Measurements from ENCODE around the gene CGRRF1. TPM values are rescaled to one million over a fixed set of nuclear protein-coding genes. Genes with fewer than 3 reads are reported as not detected.

Gene CGRRF1
- total and polyA plus RNA-seq, 9 of the 15 experiments (the other 6 are each of a cell fraction or from before 2014, with no cell fraction given), result 2.8 to 15.8 (median 4.6) TPM

DNA sequence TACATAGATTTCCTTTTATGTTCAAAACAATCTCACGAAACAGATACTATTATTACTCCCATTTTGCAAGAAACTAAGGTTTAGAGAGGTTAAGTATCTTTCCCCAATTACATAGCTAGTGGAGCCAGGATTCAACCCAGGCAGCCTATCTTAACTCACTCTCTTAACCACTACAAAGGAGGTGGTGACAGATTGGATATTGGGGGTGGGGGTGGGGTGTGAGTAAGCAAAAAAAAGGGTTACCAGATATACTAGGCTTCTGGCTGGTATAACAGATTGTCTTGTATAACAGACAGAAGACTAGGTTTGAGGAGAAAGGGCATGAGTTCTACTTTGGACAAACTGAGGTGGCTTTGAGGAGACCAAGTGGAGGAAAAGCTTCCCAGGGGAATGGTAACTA lies 23.0 kb upstream of the CGRRF1 start (continued):
- TF ChIP-seq ZNF146 (CRISPR knock-in tag; IDR thresholded peaks at IDR 0.05; ENCODE audit: unreplicated experiment) (no peak), HDAC1 (IDR thresholded peaks at IDR 0.05) (peak in 1 of 2 experiments; percentile 82; a peak in 1 of 4 replicates)
- TF ChIP-seq, protein P1, sequence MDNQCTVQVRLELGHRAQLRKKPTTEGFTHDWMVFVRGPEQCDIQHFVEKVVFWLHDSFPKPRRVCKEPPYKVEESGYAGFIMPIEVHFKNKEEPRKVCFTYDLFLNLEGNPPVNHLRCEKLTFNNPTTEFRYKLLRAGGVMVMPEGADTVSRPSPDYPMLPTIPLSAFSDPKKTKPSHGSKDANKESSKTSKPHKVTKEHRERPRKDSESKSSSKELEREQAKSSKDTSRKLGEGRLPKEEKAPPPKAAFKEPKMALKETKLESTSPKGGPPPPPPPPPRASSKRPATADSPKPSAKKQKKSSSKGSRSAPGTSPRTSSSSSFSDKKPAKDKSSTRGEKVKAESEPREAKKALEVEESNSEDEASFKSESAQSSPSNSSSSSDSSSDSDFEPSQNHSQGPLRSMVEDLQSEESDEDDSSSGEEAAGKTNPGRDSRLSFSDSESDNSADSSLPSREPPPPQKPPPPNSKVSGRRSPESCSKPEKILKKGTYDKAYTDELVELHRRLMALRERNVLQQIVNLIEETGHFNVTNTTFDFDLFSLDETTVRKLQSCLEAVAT (IDR thresholded peaks at IDR 0.05), result peak in 1 of 2 experiments; percentile 64; a peak in 2 of 4 replicates

DNA sequence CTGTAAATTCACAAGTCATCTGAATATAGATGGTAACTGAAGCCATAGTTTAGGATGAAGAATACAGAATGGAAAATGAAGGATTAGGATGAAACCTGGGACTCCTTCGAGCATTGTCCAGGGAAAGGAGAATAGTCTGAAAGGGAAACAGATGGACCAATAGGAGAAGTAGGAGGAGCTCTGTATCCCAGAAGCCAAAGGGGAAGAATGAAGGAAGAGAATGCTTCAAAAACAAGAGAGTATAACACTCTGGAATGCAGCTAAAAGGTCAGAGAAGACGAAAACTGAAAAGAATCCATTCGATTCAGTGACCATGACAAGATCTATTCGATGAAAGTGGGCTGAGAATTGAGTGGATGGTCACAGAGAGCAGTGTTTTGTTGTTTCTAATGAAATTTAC lies 21.9 kb upstream of the CGRRF1 start:
- TF ChIP-seq SRSF1 (IDR thresholded peaks at IDR 0.05; ENCODE audit: low read depth, low read length) (no peak), ZNF184 (CRISPR knock-in tag; IDR thresholded peaks at IDR 0.05) (no peak), HCFC1 (IDR thresholded peaks at IDR 0.05; ENCODE audit: low read depth, low read length) (no peak), ZNF41 (CRISPR knock-in tag; conservative IDR thresholded peaks at IDR 0.05) (no peak), CHD1 (IDR thresholded peaks at IDR 0.05; ENCODE audit: low read length) (no peak), GABPB1 (CRISPR knock-in tag; IDR thresholded peaks at IDR 0.05) (no peak), DDX20 (tag; IDR thresholded peaks at IDR 0.05; ENCODE audit: low read depth) (no peak), MYBL2 (IDR thresholded peaks at IDR 0.05; ENCODE audit: low read depth) (no peak), MYBL2 (CRISPR knock-in tag; IDR thresholded peaks at IDR 0.05; ENCODE audit: borderline replicate concordance) (no peak), ZNF324 (CRISPR knock-in tag; IDR thresholded peaks at IDR 0.05) (no peak)
- TF ChIP-seq, protein P2, sequence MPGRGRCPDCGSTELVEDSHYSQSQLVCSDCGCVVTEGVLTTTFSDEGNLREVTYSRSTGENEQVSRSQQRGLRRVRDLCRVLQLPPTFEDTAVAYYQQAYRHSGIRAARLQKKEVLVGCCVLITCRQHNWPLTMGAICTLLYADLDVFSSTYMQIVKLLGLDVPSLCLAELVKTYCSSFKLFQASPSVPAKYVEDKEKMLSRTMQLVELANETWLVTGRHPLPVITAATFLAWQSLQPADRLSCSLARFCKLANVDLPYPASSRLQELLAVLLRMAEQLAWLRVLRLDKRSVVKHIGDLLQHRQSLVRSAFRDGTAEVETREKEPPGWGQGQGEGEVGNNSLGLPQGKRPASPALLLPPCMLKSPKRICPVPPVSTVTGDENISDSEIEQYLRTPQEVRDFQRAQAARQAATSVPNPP (IDR thresholded peaks at IDR 0.05; ENCODE audit: borderline replicate concordance, insufficient read depth, insufficient read length), result no peak
- Histone ChIP-seq H3K4me3 (peak overlapping the region; percentile 88), H3K27ac (ENCODE audit: extremely low read depth, low read depth, low read length) (peak overlapping the region; percentile 82; the same call in 1 of the 3 replicates), H3K4me2 (ENCODE audit: insufficient read depth, low read length) (peak overlapping the region; percentile 89), H3K79me2 (ENCODE audit: control insufficient read depth, insufficient read depth, low read length) (peaks cover 38% of the 10 kb centered on the region), H4K20me1 (replicated peaks; ENCODE audit: control insufficient read depth, insufficient read depth, low read length) (no peaks in the 10 kb centered on the region), H3K4me1 (replicated peaks in 1 of 2; ENCODE audit: control insufficient read depth in 2 of 2, insufficient read depth in 2 of 2, low read length in 2 of 2) (peaks cover 9 to 20% of the 10 kb centered on the region in 2 experiments), H3K27me3 (ENCODE audit: control insufficient read depth in 2 of 2, insufficient read depth in 2 of 2, low read length in 2 of 2) (no peaks in the 10 kb centered on the region), H2AFZ (ENCODE audit: low read depth, low read length) (peak overlapping the region; percentile 49; the same call in 1 of the 2 replicates), H3K9ac (ENCODE audit: insufficient read depth in 1 of 2, low read depth in 2 of 2, low read length in 2 of 2) (peak overlapping the region in 1 of 2 experiments; percentile 81; a peak in 2 of 4 replicates), H3K36me3 (ENCODE audit: control insufficient read depth, insufficient read depth, low read length) (peaks cover 10% of the 10 kb centered on the region; the same call in 2 of the 3 replicates), H3K9me3 (replicated peaks; ENCODE audit: control insufficient read depth, insufficient read depth, low read depth, low read length) (no peaks in the 10 kb centered on the region), H3K9me1 (ENCODE audit: control insufficient read depth, insufficient read depth, low read length) (no peaks in the 10 kb centered on the region)
- 18% methylated on average over 4 of the region's 4 CpGs for WGBS (ENCODE audit: insufficient coverage, low coverage, missing lambda C conversion rate)
- ChIA-PET POLR2A (interaction anchor here (0.7 to 2.1 kb wide), 4 partner anchors 15 to 46 kb away, joined by 3 to 6 read pairs (median 4); no protein-coding TSS in a partner anchor), CTCF (ENCODE audit: low intra/inter-chr PET ratio) (no interaction called here)
- intact Hi-C loops (cut with micrococcal nuclease) (loop anchor here (2.0 kb wide), 1 partner anchor 47 kb away; the partner anchor contains the start of gene CNIH1), in situ Hi-C loops (cut with MboI) (no loop called here)
- no peak for DNase-seq (ENCODE audit: extremely low read depth in 1 of 4, low spot score in 3 of 4)
- no peak for FAIRE-seq
- ATAC-seq, result no peak
- BruUV-seq (replicated peaks), result TSS peak; percentile 41

Measured in K562 (cell line).